Stimulated activated CD8-positive, alpha-beta memory T cell treated with anti-CD3 and anti-CD28 coated beads, Interleukin-7, amount 100 ng/mL, for 4 hours (primary cell): ENCODE data around the gene PRKCQ.
A peak's percentile ranks its signal among the peaks of the same experiment; 100 is the strongest.

Experiments
- DNase-seq, 2 donors: peaks; one replicate each; pipeline ENCODE4 v3.0.0-alpha.2; 2020; ENCODE audit warnings: low read depth in 2 of 2

PRKCQ gene

DNA sequence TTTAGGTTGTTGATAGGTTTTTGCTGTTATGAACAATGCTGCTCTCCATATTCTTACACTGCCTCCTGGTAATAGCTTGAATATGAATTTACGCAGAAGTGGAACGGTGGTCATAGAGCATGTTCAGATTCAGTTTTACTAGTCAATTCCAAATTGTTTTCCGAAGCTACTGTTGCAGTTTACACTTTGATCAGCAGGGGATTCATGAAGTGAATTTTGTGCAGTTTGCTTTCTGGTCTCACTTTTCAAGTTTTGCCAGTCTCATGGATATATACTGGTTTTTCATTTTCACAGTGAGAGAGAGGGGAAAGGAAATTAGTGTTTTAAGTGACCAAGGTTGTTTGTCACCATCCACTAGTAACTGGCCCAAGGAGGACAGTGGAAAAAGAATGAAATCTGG, 171.3 kb downstream of the PRKCQ start:
- DNase-seq = no peak

DNA sequence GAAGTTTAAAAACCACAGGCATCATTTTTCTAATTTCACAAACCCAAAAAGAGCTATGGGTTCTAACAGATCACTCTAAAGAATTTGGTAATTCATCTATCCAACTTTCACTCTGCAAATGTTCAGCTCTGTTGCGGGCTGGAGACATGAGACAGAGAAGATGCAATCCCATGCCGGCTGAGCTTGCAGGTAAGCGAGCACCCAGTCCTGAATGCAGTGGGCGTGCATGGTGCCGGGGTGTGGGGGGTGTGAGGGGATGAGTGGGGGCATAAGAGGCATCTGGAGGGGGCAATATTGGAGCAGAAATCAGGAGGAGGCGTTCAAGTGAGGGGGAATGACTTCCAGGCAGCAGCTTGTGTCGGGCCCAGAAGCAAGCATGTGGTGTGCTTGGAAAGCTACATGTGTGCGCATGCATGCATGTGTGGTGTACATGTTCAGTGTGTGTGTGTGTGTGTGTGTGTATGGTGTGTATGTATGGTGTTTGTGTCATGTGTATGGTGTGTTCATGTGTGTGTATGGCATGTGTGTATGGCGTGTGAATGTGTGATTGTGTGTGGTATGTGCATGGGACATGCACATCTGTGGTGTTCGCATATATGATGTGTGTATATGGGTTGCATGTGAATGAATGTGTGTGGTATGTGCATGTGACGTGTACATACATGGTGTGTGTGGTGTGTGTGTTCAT, 172.9 kb downstream of the PRKCQ start:
- no peak for DNase-seq

- no peak for DNase-seq
These were observed 173.6 kb downstream of the PRKCQ start for GRCh38 chr10:6406220-6407033.

- no peak for DNase-seq
These were observed 174.4 kb downstream of the PRKCQ start for GRCh38 chr10:6405713-6406112.

DNA sequence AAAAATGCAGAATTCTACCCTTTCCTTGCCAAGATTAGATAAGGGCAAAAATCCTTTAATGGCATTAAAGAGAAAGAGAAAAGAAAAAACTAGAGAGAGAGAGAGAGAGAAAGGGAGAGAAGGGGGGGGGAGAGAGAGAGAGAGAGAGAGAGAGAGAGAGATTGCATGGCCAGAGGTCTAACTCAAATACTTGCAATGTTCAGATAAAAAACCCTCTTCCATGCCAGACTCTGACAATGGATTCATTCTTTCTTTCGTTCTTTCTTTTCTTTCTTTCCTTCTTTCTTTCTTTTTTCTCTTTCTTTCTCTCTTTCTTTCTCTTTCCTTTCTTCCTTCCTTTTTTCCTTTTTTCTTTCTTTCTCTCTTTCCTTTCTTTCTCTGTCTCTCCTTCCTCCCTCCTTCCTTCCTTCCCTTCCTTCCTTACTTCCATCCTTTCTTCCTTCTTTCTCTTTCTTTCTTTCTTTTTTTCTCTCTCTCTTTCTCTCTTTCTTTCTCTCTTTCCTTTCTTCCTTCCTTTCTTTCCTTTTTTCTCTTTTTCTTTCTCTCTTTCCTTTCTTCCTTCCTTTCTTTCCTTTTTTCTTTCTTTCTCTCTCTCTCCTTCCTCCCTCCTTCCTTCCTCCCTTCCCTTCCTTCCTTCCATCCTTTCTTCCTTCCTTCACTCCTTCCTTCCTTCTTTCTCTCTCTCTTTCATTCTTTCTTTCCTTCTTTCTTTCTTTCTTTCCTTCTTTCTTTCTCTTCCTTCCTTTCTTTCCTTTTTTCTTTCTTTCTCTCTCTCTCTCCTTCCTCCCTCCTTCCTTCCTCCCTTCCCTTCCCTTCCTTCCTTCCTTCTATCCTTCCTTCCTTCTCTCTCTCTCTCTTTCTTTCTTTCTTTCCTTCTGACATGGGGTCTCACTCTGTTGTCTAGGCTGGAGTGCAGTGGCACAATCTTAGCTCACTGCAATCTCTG, 175.7 kb downstream of the PRKCQ start:
- no peak for DNase-seq

DNA sequence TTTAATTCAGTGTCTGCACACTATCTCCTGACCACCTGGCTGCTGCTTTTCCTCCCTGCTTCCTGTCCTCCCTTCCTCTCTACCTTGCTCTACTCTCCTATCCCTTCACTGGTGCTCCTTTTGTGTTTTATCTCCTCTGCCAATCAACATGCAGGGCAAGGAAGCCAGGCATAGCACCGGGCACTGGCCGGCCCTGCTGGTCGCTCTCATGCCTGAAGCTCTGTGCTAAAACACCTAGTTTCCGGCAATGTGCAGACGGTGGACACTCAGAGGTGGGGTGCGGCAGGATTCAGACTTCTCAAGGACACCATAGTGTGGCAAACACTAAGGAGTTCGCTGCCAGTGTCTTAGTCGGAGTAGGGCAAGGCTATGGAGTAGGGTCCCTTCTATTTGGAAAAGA, 177.1 kb downstream of the PRKCQ start:
- DNase-seq = no peak

- no peak for DNase-seq
These were observed 177.7 kb downstream of the PRKCQ start for GRCh38 chr10:6402349-6402709.

DNA sequence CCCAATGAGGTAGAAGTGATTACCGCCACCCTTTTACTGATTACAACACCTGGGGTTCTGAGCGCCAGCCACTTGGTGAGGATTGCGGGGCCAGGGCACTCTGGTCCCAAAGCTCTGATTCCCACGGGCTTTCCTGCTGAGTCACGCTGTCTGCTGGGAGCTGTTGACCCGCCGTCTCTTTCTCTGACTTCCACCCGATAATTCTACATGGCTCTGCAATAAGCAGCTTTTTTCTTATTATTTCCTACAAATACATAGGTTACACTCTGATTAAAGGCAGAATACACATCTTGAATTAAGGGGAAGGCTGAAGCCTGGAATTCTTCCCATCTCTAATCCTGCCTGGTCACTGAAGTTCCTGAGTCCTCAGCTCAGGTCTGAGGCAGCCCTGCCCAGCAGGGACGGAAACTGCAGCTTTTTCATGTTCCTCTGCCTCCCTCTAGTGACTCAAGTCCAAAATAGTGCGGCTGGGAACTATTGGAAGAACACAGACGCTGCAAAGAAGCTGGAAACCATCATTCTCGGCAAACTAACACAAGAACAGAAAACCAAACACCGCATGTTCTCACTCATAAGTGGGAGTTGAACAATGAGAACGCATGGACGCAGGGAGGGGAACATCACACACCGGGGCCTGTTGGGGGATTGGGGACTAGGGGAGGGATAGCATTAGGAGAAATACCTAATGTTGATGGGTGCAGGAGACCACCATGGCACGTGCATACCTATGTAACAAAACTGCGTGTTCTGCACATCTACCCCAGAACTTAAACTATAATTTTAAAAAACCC, 178.3 kb downstream of the PRKCQ start:
- DNase-seq = peak; percentile 38 to 47

DNA sequence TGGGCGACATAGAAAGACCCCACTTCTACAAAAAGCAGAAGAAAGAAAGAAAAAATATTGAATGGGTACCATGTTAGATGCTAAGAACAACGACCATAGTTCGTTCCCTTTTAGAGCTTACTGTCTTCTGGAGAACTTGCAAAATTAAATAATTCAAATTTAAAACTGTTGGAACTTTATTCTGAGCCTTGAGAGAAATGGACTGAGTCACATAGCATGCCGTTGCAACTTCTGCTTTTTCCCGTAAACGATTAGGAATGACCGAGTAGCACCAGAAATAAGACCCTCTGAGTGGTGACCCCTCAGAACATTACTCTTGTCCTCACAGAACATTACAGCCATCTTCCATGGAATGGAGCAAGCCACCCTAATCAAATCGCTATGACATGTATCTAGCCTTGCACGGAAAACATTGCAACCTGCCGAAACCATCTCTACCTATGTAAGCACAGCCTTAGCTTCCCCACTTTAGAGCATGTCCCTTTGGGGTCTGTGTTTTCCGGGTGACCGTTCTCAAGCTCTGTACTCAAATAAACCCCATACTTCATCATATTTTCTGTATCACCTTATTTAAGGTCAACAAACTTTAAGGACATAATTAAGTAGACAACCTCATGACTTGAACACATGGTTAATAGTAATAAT, 179.1 kb downstream of the PRKCQ start:
- no peak for DNase-seq

- no peak for DNase-seq
These were observed 179.7 kb downstream of the PRKCQ start for GRCh38 chr10:6400331-6400730.

GRCh38 chr10:6399879-6400278, 180.2 kb downstream of the PRKCQ start:
- DNase-seq = no peak

DNA sequence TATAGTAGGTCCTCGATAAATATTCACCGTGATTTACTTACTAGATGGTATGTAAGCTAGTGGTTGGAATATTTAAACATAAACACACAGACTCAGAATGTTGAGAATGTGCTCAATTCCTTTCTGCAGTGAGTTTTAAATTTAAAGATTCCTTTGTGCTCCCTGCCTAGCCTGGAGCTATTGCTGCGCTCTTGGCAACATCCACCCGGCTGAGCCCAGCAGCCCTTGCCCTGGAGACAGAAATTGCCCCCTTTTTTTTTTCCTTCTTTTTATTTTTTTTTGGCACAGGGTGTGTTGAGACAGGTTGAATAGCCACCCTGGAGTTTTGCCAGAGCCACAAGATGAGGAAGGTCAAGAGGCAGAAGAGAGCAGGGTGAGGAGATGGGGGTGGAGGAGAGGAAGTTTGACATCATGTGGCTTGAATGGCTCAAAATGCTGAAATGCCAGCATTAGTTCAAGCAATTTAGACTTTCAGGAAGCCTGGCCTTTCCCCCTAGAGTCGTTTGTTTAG, 180.8 kb downstream of the PRKCQ start:
- DNase-seq = no peak

GRCh38 chr10:6398399-6398798, 181.7 kb downstream of the PRKCQ start:
- no peak for DNase-seq

DNA sequence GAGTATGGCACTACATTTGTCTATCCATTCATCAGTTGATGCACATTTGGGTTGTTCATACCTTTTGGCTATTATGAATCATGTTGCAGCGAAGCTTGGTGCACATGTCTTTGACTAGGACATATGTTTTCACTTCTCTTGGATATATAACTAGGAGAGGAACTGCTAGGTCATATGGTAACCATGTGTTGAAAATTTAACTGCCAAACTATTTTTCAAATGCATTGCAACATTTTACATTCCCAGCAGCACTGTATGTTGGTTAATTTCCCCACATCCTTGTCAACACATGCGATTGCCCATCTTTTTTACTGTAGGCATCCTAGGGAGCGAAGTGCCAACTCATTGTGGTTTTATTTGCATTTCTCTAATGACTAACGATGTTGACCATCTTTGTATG, 183.4 kb downstream of the PRKCQ start:
- no peak for DNase-seq

GRCh38 chr10:6396226-6396625, 183.8 kb downstream of the PRKCQ start:
- no peak for DNase-seq

- DNase-seq = no peak
These were observed 184.5 kb downstream of the PRKCQ start for GRCh38 chr10:6395606-6396005.

GRCh38 chr10:6394084-6394483, 186.0 kb downstream of the PRKCQ start:
- DNase-seq = no peak

DNA sequence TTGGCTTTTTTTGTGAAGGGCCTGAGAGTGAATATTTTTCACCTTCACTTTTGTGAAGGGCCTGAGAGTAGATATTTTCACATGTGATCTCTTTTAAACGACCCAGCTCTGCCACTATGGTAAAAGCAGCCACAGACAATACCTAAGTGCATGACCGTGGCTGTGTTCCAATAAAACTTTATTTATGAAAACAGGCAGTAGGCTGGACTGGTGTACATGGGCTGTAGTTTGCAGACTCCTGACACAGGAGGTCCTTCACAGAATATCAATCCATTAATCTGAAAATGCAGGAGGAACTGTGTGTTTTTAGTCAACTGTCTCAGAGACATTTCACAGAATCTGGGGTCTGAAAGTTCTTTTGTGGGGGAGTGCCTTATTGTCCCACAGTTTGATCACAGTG, 186.9 kb downstream of the PRKCQ start:
- DNase-seq = no peak

DNA sequence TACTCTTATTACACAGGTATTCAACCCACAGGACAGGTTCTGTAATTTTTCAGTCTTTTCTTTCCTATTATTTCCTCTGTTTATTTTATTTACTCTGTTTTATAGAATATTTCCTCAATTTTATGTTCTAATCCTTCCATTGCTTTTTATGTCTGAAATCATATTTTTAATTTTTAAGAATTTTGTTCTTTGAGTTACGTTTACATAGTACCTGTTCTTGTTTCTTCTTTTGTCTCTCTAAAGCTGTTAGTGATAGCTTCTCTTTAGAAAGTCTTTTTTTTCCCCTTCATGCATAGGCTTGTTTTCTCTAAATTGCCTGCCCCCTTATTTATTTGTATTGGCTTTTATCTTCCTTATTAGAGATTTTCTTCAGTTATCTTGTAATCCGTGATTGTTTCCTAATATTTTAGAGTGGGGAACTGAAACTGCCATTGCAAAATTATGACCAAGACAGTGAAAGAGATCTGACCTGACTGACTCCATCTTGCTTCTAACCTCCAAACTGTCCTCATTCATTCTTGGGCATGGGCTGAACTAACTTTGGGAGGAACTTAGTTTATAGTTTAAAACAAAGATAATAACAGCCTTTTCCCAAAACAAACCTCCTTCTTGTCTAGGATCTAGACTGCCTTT, 189.7 kb downstream of the PRKCQ start:
- no peak for DNase-seq

DNA sequence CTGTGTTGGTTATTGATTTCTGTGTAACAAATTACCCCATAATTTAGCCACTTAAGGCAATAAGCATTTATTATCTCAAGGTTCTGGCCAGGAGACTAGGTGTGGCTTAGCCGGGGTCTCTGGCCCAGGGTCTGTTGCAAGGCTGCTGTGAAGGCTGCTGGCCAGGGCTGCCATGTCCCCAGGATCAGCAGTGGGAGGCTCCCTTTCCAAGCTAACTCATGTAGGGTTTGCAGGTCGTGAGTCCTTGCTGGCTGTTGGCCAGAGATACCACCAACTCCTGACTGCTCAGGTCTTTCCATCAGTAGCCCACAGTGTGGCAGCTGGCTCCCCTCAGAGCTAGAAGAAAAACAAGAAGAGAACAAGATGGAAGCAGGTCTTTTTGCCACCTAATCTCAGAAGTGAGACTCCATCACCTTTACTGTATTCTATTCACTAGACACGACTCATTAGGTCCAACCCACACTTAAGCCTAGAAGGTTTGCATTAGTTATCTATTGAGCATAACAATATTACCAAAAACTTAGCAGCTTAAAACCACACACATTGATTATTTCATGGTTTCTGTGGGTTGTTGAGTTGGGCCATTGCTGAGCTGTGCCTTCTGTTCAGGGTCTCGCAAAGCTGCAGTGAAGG, 191.7 kb downstream of the PRKCQ start:
- no peak for DNase-seq
